H9 (cell line): ENCODE data around the gene TMEM151B. TPM values are rescaled to one million over a fixed set of nuclear protein-coding genes. Genes with fewer than 3 reads are reported as not detected.

ENCODE experiments used
- DNase-seq: peaks from one replicate; pipeline ENCODE4 v3.0.0-alpha.2; 2017
- H2AFZ ChIP-seq: one replicate; pipeline ENCODE4 v1.6.1; 2013; ENCODE audit warnings: mild to moderate bottlenecking, low read length, control low read depth, moderate library complexity
- H2AK5ac ChIP-seq: 2 replicates; pipeline ENCODE4 v1.6.1; 2013; ENCODE audit warnings: low read length, control low read depth, mixed read lengths; ENCODE audit not compliant: insufficient read length
- H2BK120ac ChIP-seq: one replicate; pipeline ENCODE4 v1.6.1; 2013; ENCODE audit warnings: low read depth, mild to moderate bottlenecking, low read length, control low read depth, inconsistent platforms; ENCODE audit not compliant: poor library complexity, severe bottlenecking
- H2BK12ac ChIP-seq: 2 replicates; pipeline ENCODE4 v1.6.1; 2013; ENCODE audit warnings: low read length, control low read depth, mixed read lengths, low read depth; ENCODE audit not compliant: insufficient read length
- H2BK15ac ChIP-seq: 2 replicates; pipeline ENCODE4 v1.6.1; 2013; ENCODE audit warnings: low read depth, low read length, control low read depth
- H2BK20ac ChIP-seq: one replicate; pipeline ENCODE4 v1.6.1; 2013; ENCODE audit warnings: low read depth, mild to moderate bottlenecking, low read length, control low read depth, inconsistent platforms; ENCODE audit not compliant: poor library complexity, severe bottlenecking
- H2BK5ac ChIP-seq: 2 replicates; pipeline ENCODE4 v1.6.1; 2013; ENCODE audit warnings: low read length, control low read depth, mixed read lengths; ENCODE audit not compliant: insufficient read length
- H3K14ac ChIP-seq: 2 replicates; pipeline ENCODE4 v1.6.1; 2013; ENCODE audit warnings: low read length, control low read depth; ENCODE audit not compliant: insufficient read depth
- H3K18ac ChIP-seq: 2 replicates; pipeline ENCODE4 v1.6.1; 2013; ENCODE audit warnings: low read depth, mild to moderate bottlenecking, mixed read lengths, low read length, control low read depth; ENCODE audit not compliant: insufficient read length
- H3K23ac ChIP-seq: 2 replicates; pipeline ENCODE4 v1.6.1; 2013; ENCODE audit warnings: low read length, control low read depth, mixed read lengths, low read depth; ENCODE audit not compliant: insufficient read length
- H3K23me2 ChIP-seq: 2 replicates; pipeline ENCODE4 v1.6.1; 2013; ENCODE audit warnings: low read depth, mild to moderate bottlenecking, mixed read lengths, low read length, control low read depth; ENCODE audit not compliant: insufficient read length, poor library complexity, severe bottlenecking
- H3K27ac ChIP-seq: 2 replicates; pipeline ENCODE4 v1.5.1; 2013; ENCODE audit warnings: low read length, control low read depth, mixed read lengths, low read depth; ENCODE audit not compliant: insufficient read length
- H3K27me3 ChIP-seq: 2 replicates; pipeline ENCODE4 v1.6.1; 2013; ENCODE audit warnings: low read length, control low read depth, inconsistent platforms; ENCODE audit not compliant: insufficient read depth
- H3K4ac ChIP-seq: 2 replicates; pipeline ENCODE4 v1.6.1; 2013; ENCODE audit warnings: low read depth, mild to moderate bottlenecking, control low read depth, inconsistent platforms, low read length, moderate library complexity
- H3K4me1 ChIP-seq: 2 replicates; pipeline ENCODE4 v1.6.1; 2013; ENCODE audit warnings: low read length, control low read depth, inconsistent platforms; ENCODE audit not compliant: insufficient read depth
- H3K4me2 ChIP-seq: 2 replicates; pipeline ENCODE4 v1.6.1; 2013; ENCODE audit warnings: low read length, control low read depth, mixed read lengths; ENCODE audit not compliant: insufficient read length, insufficient read depth
- H3K56ac ChIP-seq: 2 replicates; pipeline ENCODE4 v1.6.1; 2013; ENCODE audit warnings: low read depth, mild to moderate bottlenecking, mixed read lengths, low read length, control low read depth; ENCODE audit not compliant: insufficient read length
- H3K79me1 ChIP-seq: 2 replicates; pipeline ENCODE4 v1.6.1; 2013; ENCODE audit warnings: low read depth, mild to moderate bottlenecking, moderate library complexity, low read length, control low read depth, inconsistent platforms; ENCODE audit not compliant: insufficient read depth, poor library complexity, severe bottlenecking
- H3K79me2 ChIP-seq: 2 replicates; pipeline ENCODE4 v1.6.1; 2013; ENCODE audit warnings: low read length, control low read depth, inconsistent platforms; ENCODE audit not compliant: insufficient read depth
- H3K9ac ChIP-seq: 2 replicates; pipeline ENCODE4 v1.6.1; 2013; ENCODE audit warnings: low read length, control low read depth, mixed read lengths; ENCODE audit not compliant: insufficient read length; ENCODE audit errors: extremely low read depth
- H3K9me3 ChIP-seq: one replicate; pipeline ENCODE4 v1.6.1; 2013; ENCODE audit warnings: low read depth, low read length, inconsistent platforms; ENCODE audit not compliant: control insufficient read depth
- H3T11ph ChIP-seq: one replicate; pipeline ENCODE4 v1.6.1; 2013; ENCODE audit warnings: mild to moderate bottlenecking, low read length, control low read depth, inconsistent platforms
- H4K20me1 ChIP-seq: one replicate; pipeline ENCODE4 v1.6.1; 2013; ENCODE audit not compliant: control insufficient read depth, insufficient read length, insufficient read depth
- H4K5ac ChIP-seq: 2 replicates; pipeline ENCODE4 v1.6.1; 2013; ENCODE audit warnings: low read depth, mild to moderate bottlenecking, mixed read lengths, low read length, control low read depth; ENCODE audit not compliant: insufficient read length
- H4K8ac ChIP-seq: replicated peaks from 2 replicates; pipeline ENCODE4 v1.6.1; 2013; ENCODE audit warnings: low read length, control low read depth, mixed read lengths, low read depth; ENCODE audit not compliant: insufficient read length
- H4K91ac ChIP-seq: 2 replicates; pipeline ENCODE4 v1.6.1; 2013; ENCODE audit warnings: low read depth, mild to moderate bottlenecking, moderate library complexity, mixed read lengths, low read length, control low read depth; ENCODE audit not compliant: insufficient read length
- H3K27ac Mint-ChIP-seq, 3 experiments: 2 replicates in 2 of 3; 3 replicates in 1 of 3; pipeline ENCODE4 v1.8.0; 2020 to 2021; ENCODE audit warnings: mixed read lengths in 3 of 3, mild to moderate bottlenecking in 1 of 3, moderate library complexity in 1 of 3
- H3K27me3 Mint-ChIP-seq: 2 replicates; pipeline ENCODE4 v1.8.0; 2021; ENCODE audit warnings: low read depth, mild to moderate bottlenecking, moderate library complexity, mixed read lengths
- H3K36me3 Mint-ChIP-seq, 3 experiments: 2 replicates in 2 of 3; 3 replicates in 1 of 3; pipeline ENCODE4 v1.8.0; 2020 to 2021; ENCODE audit warnings: low read depth in 3 of 3, mixed read lengths in 3 of 3; ENCODE audit not compliant: insufficient read depth in 1 of 3
- H3K4me1 Mint-ChIP-seq, 2 experiments: 2 replicates each; pipeline ENCODE4 v1.8.0; 2020; ENCODE audit warnings: mixed read lengths in 2 of 2
- H3K4me3 Mint-ChIP-seq, 2 experiments: 2 replicates in 1 of 2; 3 replicates in 1 of 2; pipeline ENCODE4 v1.8.0; 2020 to 2021; ENCODE audit warnings: mild to moderate bottlenecking in 2 of 2, mixed read lengths in 2 of 2, moderate library complexity in 1 of 2
- H3K9me3 Mint-ChIP-seq, 2 experiments: 2 replicates in 1 of 2; 3 replicates in 1 of 2; pipeline ENCODE4 v1.8.0; 2020; ENCODE audit warnings: mild to moderate bottlenecking in 2 of 2, mixed read lengths in 2 of 2, moderate library complexity in 1 of 2
- CTCF ChIP-seq: fragments of 200-600 bp; sonication (generic); conservative IDR thresholded peaks from 3 replicates; pipeline ENCODE4 v1.8.0; 2021; ENCODE audit warnings: antibody characterized with exemption, mild to moderate bottlenecking
- WGBS: extraction: QIAGEN DNeasy Blood & Tissue Kit; methylation state at CpG from one replicate; pipeline ENCODE4 v1.1.7; 2013; ENCODE audit warnings: missing lambda C conversion rate, low lambda C conversion rate, mixed read lengths; ENCODE audit not compliant: insufficient read length; ENCODE audit errors: extremely low coverage; 5-methylcytosine and 5-hydroxymethylcytosine counted together
- total RNA-seq: library from RNA; stranded (reverse); gene quantifications from 2 replicates; pipeline ENCODE4 v1.2.1, GENCODE V29; 2021

TMEM151B gene
- total RNA-seq, 1 experiment from 2014 or later, result 2.4 TPM

GRCh38 chr6:44303842-44304241 is 33.6 kb downstream of the TMEM151B start:
- Histone ChIP-seq H3K23ac (no peak overlapping the region), H3K4me2 (no peak overlapping the region), H2BK5ac (no peak overlapping the region), H2BK15ac (no peak overlapping the region), H2BK20ac (no peak overlapping the region), H3K23me2 (no peaks in the 10 kb centered on the region), H3K9ac (no peak overlapping the region), H3K14ac (no peak overlapping the region), H4K91ac (no peak overlapping the region), H3K27ac (no peak overlapping the region), H3K4me1 (no peaks in the 10 kb centered on the region), H2AFZ (no peak overlapping the region), H2AK5ac (no peak overlapping the region), H3K56ac (no peak overlapping the region), H3T11ph (no peak overlapping the region), H4K20me1 (no peaks in the 10 kb centered on the region), H3K79me2 (no peaks in the 10 kb centered on the region), H3K9me3 (no peaks in the 10 kb centered on the region), H2BK120ac (no peak overlapping the region), H2BK12ac (no peak overlapping the region), H3K27me3 (peaks cover under 1% of the 10 kb centered on the region; the same call in 1 of the 2 replicates), H3K4ac (no peak overlapping the region), H4K5ac (no peak overlapping the region), H3K18ac (no peak overlapping the region), H4K8ac (no peak overlapping the region), H3K79me1 (no peaks in the 10 kb centered on the region)
- peaks cover 36 to 87% (median 77%) of the 10 kb centered on the region in 3 experiments for H3K36me3 Mint-ChIP-seq
- no peak for DNase-seq
- no peaks in the 10 kb centered on the region for H3K9me3 Mint-ChIP-seq
- no peaks in the 10 kb centered on the region; the same call in 1 of the 2 replicates for H3K27me3 Mint-ChIP-seq
- TF ChIP-seq CTCF, result no peak
- no peak overlapping the region; a peak in 1 of 7 replicates for H3K27ac Mint-ChIP-seq
- H3K4me3 Mint-ChIP-seq, result no peak overlapping the region
- no CpG with 5 or more reads among the region's 6 CpGs for WGBS
- H3K4me1 Mint-ChIP-seq, result no peaks in the 10 kb centered on the region
